IPS DF 19.7 (cell line): ENCODE measurements around the gene ITGAE.
"Not testable (repeated sequence)": the region's sequence is repeated elsewhere in the genome, so short reads cannot be mapped to it uniquely, and the experiment has no call there.

Experiments used
- DNase-seq: peaks from one replicate; pipeline ENCODE4 v3.0.0-alpha.2; 2013; ENCODE audit warnings: low read depth, low spot score

Gene ITGAE

GRCh38 chr17:3800362-3801271, at the start of gene ITGAE:
Gene ITGAE, minus strand, starts transcription at chr17:3801188. Its CDS starts 44 bp downstream, at chr17:3801144.
- no peak for DNase-seq

DNA sequence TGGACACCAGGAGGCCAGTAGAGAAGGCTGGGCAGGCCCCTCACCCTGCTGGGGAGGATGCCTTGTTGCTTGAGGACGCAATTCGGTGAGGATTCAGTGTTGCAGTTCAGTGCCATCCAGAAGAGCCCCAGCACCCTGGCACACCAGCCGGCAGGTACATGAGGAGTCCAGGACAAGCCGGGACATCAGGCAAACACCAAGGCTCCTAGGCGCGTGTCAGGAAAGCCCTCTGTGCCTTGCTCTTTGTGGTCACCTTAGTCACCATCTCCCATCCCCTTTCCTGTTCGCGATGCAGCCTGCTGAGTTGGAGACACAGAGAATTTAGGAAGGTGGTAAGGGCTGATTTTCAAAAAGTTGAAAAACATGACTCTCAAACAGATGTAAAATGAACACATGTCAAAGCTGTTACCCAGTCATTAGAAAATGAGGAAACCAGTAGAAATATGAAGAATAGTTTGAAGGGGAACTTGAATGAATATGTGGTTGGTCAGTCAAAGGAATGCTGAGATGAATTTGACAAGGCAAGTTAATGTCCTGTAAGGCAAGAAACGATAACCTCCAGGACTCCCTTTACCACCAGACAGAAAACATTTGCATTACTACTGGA, 47.3 kb upstream of the ITGAE start:
- DNase-seq: no peak

GRCh38 chr17:3847165-3847670, 46.2 kb upstream of the ITGAE start:
- no peak for DNase-seq

DNA sequence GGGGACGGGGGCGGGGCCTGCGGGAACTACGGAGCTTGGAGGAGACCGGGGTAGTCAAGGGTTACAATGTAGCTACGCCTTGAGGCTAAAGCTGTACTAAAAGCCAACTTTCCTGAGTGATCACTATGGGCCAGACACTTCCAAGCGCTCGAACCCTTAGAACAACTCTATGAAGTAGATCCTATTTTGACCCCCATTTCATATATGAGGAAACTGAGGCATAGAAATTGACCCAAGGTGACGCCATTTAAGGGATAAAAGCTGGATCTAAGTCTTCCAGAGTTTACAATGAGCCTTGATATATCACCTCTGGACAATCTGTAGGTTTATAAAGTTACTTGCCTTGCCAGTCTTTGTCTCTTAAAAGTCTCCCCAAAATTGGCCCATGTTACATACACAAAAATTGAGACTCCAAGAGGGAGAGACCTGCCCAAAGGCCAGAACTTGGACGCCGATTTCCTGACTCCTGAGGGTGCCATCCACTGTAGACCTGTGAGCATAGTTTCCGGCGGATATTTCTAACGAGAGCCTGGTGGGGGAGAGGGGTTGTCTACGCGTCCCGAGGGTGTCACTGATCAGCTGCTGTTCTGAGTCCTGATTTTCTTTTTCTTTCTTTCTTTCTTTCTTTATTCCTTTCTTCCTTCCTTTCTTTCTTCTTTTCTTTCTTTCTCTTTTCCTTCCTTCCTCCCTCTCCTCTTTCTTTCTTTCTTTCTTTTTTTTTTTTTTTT, 45.6 kb upstream of the ITGAE start:
- DNase-seq: no peak

GRCh38 chr17:3845621-3846436, 44.8 kb upstream of the ITGAE start, which contains the start of gene NCBP3:
Gene NCBP3, minus strand, starts transcription at chr17:3846246. Its CDS starts 23 bp downstream, at chr17:3846223.
- DNase-seq: no peak

DNA sequence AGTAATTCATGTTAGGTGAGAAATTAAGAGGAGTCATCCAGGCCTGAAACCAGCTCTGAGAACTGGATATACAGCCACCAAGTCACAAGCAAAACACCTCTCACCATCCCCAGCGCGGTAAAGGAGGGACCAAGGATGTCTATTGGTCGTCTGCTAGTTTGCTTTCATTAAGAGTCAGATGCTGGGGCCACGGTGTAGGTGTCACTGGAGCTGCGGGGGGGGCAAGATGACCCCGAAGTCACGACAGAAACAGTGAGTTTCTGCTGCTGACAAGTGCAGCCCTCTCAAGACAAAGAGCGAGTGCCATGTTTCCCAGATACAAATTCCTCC, 44.3 kb upstream of the ITGAE start:
- DNase-seq: no peak

DNA sequence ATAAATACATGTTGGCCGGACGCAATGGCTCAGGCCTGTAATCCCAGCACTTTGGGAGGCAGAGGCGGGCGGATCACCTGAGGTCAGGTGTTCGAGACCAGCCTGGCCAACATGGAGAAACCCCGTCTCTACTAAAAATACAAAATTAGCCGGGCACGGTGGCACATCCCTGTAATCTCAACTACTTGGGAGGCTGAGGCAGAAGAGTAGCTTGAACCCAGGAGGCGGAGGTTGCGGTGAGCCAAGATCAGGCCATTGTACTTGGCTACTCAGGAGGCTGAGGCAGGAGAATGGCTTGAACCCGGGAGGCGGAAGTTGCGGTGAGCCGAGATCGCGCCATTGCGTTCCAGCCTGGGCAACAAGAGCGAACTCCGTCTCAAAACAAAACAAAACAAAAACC, 43.6 kb upstream of the ITGAE start:
- DNase-seq: not testable (repeated sequence)

- no peak for DNase-seq
These were observed 43.0 kb upstream of the ITGAE start for GRCh38 chr17:3843935-3844516.

- DNase-seq: no peak
These were observed 37.2 kb upstream of the ITGAE start for GRCh38 chr17:3838206-3838605.

DNA sequence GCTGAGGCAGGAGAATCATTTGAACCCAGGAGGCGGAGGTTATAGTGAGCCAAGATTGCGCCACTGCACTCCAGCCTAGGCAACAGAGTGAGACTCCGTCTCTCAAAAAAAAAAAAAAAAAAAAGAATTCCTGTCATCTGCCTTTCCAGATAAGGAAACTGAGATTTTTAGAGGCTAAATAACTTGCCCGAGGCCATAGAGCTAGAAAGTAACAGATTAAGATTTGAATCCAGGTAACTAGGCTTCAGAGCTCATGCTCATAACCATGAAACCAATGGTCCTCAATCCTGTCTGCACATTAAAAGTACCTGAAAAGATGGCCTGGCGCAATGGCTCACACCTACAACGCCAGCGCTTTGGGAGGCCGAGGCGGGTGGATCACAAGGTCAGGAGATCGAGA, 35.6 kb upstream of the ITGAE start:
- DNase-seq: no peak

- DNase-seq: no peak
These were observed 34.6 kb upstream of the ITGAE start for GRCh38 chr17:3835410-3836229.

DNA sequence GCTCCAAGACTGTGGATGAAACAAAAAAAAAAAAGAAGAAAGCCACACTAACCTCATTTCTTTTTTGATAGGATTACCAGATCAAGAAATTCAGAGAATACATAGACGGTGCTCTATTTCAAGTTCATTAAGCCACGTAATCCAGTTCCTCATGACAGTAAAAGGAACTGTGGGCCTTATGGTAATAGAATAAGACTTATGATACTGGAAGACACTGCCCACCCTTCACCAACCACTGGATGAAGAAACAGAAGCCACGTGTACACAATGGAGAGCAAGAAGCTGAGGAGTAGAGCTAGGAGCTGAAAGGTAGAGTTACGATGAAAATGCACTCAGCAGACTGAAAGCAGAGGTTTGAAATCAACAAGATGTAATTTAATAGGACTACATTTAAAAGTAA, 33.8 kb upstream of the ITGAE start:
- no peak for DNase-seq

DNA sequence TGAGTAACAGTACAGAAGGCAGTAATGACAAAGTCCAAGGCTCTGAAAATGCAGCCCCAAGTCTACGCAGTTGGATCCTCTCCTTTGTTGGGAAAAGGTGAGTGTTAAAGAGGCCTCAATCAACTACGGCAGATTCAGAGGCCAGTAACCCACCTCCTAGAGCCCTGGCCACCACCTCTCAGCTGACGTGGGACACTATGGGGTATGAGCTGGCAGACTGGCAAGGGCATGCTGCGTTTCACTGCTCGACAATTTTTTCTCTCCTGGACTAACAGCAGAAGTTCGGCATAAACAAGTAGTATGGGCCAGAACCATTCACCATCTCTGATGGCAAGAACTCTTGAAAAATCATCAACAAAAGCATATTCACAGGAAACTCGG, 27.9 kb upstream of the ITGAE start:
- DNase-seq: no peak

GRCh38 chr17:3828151-3828851, 27.3 kb upstream of the ITGAE start:
- no peak for DNase-seq

GRCh38 chr17:3827124-3827773, 26.3 kb upstream of the ITGAE start:
- DNase-seq: no peak

DNA sequence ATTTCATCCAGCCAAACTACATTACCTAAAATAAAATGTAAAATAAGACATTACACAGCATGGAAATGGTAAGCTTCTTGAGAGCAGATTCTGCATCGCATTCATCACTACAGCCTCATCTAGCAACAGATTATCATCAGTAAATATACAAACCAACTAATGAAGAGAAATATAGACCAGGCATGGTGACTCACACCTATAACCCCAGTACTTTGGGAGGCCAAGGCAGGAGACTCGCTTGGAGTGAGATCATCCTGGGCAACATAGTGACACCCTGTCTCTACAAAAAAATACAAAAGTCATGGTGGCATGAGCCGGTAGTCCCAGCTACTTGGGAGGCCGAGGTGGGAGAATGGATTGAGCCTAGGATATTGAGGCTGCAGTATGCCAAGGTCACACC, 25.2 kb upstream of the ITGAE start:
- DNase-seq: no peak

DNA sequence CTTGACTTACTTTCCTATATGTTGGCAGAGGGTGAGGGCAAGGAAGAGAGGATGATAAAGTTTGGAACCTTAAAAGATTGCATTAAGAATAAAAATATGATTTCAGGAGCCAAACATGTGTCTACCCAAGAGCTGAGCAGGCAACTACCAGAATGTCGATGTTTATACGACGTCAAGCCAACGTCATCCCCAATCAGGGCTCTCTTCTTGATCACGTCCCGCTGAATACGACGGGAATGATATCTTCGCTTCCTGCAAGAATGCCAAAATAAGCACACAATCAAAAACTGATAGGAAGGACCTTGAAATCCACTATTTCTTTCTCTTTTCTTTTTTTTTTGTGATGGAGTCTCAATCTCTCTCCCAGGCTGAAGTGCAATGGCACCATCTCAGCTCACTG, 20.1 kb upstream of the ITGAE start:
- no peak for DNase-seq

DNA sequence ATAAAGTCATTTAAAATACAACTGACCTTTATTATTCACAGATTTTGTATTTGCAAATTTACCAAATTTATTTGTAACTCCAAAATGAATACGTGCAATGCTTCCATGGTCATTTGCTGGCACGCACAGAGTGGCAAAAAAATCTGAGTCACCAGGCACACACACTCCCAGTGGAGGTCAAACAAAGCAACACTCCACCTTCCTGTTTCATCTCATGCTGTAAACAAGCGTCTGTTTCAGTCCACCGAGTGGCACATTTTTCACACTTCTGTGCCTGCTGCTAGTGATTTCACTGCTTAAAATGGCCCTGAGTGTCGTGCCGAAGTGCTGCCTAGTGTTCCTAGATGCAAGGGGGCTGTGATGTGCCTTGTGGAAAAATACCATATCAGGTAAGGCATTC, 17.8 kb upstream of the ITGAE start:
- no peak for DNase-seq
